Epithelial cell of umbilical artery (primary cell): ENCODE data around the gene ARL6IP5. TPM values are rescaled to one million over a fixed set of nuclear protein-coding genes. Genes with fewer than 3 reads are reported as not detected.

Experiments
- total RNA-seq: library from RNA; depleted of rRNA; stranded (reverse); fragments of >200 nt; gene quantifications from 2 replicates; pipeline ENCODE4 v1.2.3, GENCODE V29; 2014

The ARL6IP5 gene
- 107 and 109 TPM in 2 replicates for total RNA-seq

GRCh38 chr3:69084326-69085167 lies at the start of gene ARL6IP5:
ARL6IP5 (plus strand) TSS chr3:69084937; CDS start chr3:69085048, 111 bp downstream.

GRCh38 chr3:69051756-69052471 lies 32.8 kb upstream of the ARL6IP5 start, which contains the start of gene TMF1:
TMF1 (minus strand) TSS chr3:69052333; CDS start chr3:69052086, 247 bp downstream.

GRCh38 chr3:69080233-69080920 lies 4.4 kb upstream of the ARL6IP5 start, which contains the start of gene UBA3:
UBA3 (minus strand) TSS chr3:69080365; CDS start chr3:69080353, 12 bp downstream.

GRCh38 chr3:69122403-69122802 lies 37.7 kb downstream of the ARL6IP5 start, which contains the start of gene LMOD3:
LMOD3 (minus strand) TSS chr3:69122595; CDS start chr3:69122386, 209 bp downstream.

Other genes starting within 250 kb of the ARL6IP5 start
- 0.32 TPM in 1 of 2 replicates, not detected in the other for gene TAFA4, start 152.4 kb upstream of the ARL6IP5 start, total RNA-seq
- gene EOGT, start 71.3 kb upstream of the ARL6IP5 start, total RNA-seq: 126 and 188 TPM in 2 replicates
- gene TMF1, start 32.6 kb upstream of the ARL6IP5 start, total RNA-seq: 31.2 and 36.1 TPM in 2 replicates
- 79.6 and 97.7 TPM in 2 replicates for gene UBA3, start 4.6 kb upstream of the ARL6IP5 start, total RNA-seq
- under 0.01 TPM in 2 replicates for gene LMOD3, start 37.7 kb downstream of the ARL6IP5 start, total RNA-seq